Neuronal stem cell (in vitro differentiated cells): Measurements from ENCODE around the gene CER1.

ENCODE experiments used
- DNase-seq: peaks from one replicate; pipeline ENCODE4 v3.0.0-alpha.2; 2013; ENCODE audit warnings: low spot score
- H2AFZ ChIP-seq: one replicate; pipeline ENCODE4 v1.6.1; 2013; ENCODE audit warnings: mild to moderate bottlenecking, low read length, inconsistent platforms
- H2AK5ac ChIP-seq: 2 replicates; pipeline ENCODE4 v1.6.1; 2013; ENCODE audit warnings: low read depth, mild to moderate bottlenecking, inconsistent platforms, low read length, moderate library complexity, mixed read lengths
- H2BK120ac ChIP-seq: 2 replicates; pipeline ENCODE4 v1.6.1; 2013; ENCODE audit warnings: low read depth, mild to moderate bottlenecking, inconsistent platforms, low read length, moderate library complexity, mixed read lengths
- H2BK12ac ChIP-seq: one replicate; pipeline ENCODE4 v1.6.1; 2013; ENCODE audit warnings: low read length, inconsistent platforms
- H2BK15ac ChIP-seq: 2 replicates; pipeline ENCODE4 v1.6.1; 2013; ENCODE audit warnings: mild to moderate bottlenecking, low read length, inconsistent platforms, mixed read lengths
- H2BK5ac ChIP-seq: one replicate; pipeline ENCODE4 v1.6.1; 2013; ENCODE audit warnings: inconsistent platforms, mild to moderate bottlenecking, low read length, moderate library complexity
- H3K14ac ChIP-seq: one replicate; pipeline ENCODE4 v1.6.1; 2013; ENCODE audit warnings: low read length, inconsistent platforms
- H3K18ac ChIP-seq: 2 replicates; pipeline ENCODE4 v1.6.1; 2013; ENCODE audit warnings: low read length, inconsistent platforms
- H3K23ac ChIP-seq: 2 replicates; pipeline ENCODE4 v1.6.1; 2013; ENCODE audit warnings: low read depth, mild to moderate bottlenecking, mixed read lengths, low read length, inconsistent platforms; ENCODE audit not compliant: poor library complexity
- H3K27ac ChIP-seq: replicated peaks from 3 replicates; pipeline ENCODE4 v1.5.1; 2013; ENCODE audit warnings: low read length, inconsistent platforms
- H3K27me3 ChIP-seq, 3 experiments: 2 replicates each; pipeline ENCODE4 v1.6.1; 2013; ENCODE audit warnings: low read length in 3 of 3, mild to moderate bottlenecking in 2 of 3, inconsistent platforms in 1 of 3, low read depth in 1 of 3, mixed read lengths in 1 of 3, moderate library complexity in 1 of 3; ENCODE audit not compliant: control insufficient read depth in 3 of 3, insufficient read depth in 3 of 3
- H3K36me3 ChIP-seq, 2 donors: replicated peaks in 1 of 2; 2 replicates each; pipeline ENCODE4 v1.6.1; 2013; ENCODE audit warnings: low read length in 2 of 2; ENCODE audit not compliant: control insufficient read depth in 2 of 2, insufficient read depth in 2 of 2
- H3K4ac ChIP-seq: 2 replicates; pipeline ENCODE4 v1.6.1; 2013; ENCODE audit warnings: inconsistent platforms, mild to moderate bottlenecking, low read length, moderate library complexity
- H3K4me1 ChIP-seq, 2 donors: 1 replicate in 1 of 2; 2 replicates in 1 of 2; pipeline ENCODE4 v1.6.1; 2013; ENCODE audit warnings: low read length in 2 of 2, low read depth in 1 of 2; ENCODE audit not compliant: control insufficient read depth in 2 of 2, insufficient read depth in 1 of 2
- H3K4me2 ChIP-seq: one replicate; pipeline ENCODE4 v1.6.1; 2013; ENCODE audit warnings: mild to moderate bottlenecking, low read length, inconsistent platforms; ENCODE audit not compliant: insufficient read depth, poor library complexity, severe bottlenecking
- H3K4me3 ChIP-seq, 2 donors: 2 replicates each; pipeline ENCODE4 v1.5.1; 2013; ENCODE audit warnings: low read length in 2 of 2, mild to moderate bottlenecking in 2 of 2, inconsistent platforms in 1 of 2, moderate library complexity in 1 of 2
- H3K79me1 ChIP-seq: one replicate; pipeline ENCODE4 v1.6.1; 2013; ENCODE audit warnings: low read depth, mild to moderate bottlenecking, inconsistent platforms, low read length, moderate library complexity
- H3K9ac ChIP-seq: one replicate; pipeline ENCODE4 v1.6.1; 2013; ENCODE audit warnings: mild to moderate bottlenecking, low read depth, low read length, inconsistent platforms; ENCODE audit not compliant: poor library complexity
- H3K9me3 ChIP-seq, 2 donors: replicated peaks in 1 of 2; 2 replicates each; pipeline versions ENCODE3 to v1.6.1; 2013; ENCODE audit warnings: low read length in 2 of 2, mild to moderate bottlenecking in 2 of 2, inconsistent platforms in 1 of 2, low read depth in 1 of 2, mixed read lengths in 1 of 2, moderate library complexity in 1 of 2; ENCODE audit not compliant: control insufficient read depth in 2 of 2, insufficient read depth in 1 of 2
- H4K8ac ChIP-seq: one replicate; pipeline ENCODE4 v1.6.1; 2013; ENCODE audit warnings: low read depth, mild to moderate bottlenecking, inconsistent platforms, low read length, moderate library complexity
- H4K91ac ChIP-seq: one replicate; pipeline ENCODE4 v1.6.1; 2013; ENCODE audit warnings: low read length, low read depth, mild to moderate bottlenecking, inconsistent platforms; ENCODE audit not compliant: poor library complexity
- WGBS, 2 donors: extraction: QIAGEN DNeasy Blood & Tissue Kit; methylation state at CpG; one replicate each; pipeline ENCODE4 v1.1.7; 2013; ENCODE audit warnings: missing lambda C conversion rate in 2 of 2, mixed read lengths in 1 of 2; ENCODE audit not compliant: insufficient read length in 2 of 2, insufficient replicate concordance in 1 of 2; ENCODE audit errors: extremely low coverage in 2 of 2; 5-methylcytosine and 5-hydroxymethylcytosine counted together

CER1 gene

DNA sequence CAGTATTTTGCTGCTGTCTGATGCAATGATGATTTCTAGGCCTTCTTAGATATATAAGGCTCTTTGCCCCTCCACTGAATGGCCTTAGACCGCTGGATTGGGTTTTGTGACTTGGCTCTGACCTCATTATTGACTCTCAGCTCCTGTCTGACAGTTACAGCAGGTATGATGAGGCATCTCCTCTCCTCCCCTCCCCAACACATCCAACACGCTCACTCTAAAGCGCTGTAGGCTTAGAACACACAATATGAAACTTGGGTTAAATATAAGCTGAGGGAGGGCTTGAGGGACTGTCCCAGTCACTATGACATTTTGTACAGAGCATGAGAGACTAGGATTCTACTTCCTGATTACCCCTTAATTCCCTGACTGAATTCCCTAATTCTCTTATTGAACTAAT is 18.8 kb upstream of the CER1 start:
- Histone ChIP-seq H3K23ac (no peak overlapping the region), H4K91ac (no peak overlapping the region), H4K8ac (no peak overlapping the region), H3K4me2 (no peak overlapping the region), H3K14ac (no peak overlapping the region), H3K18ac (no peak overlapping the region), H3K79me1 (no peaks in the 10 kb centered on the region), H2BK5ac (no peak overlapping the region), H3K4me1 (no peaks in the 10 kb centered on the region), H2AFZ (no peak overlapping the region), H3K27ac (no peak overlapping the region), H3K27me3 (no peaks in the 10 kb centered on the region), H2BK12ac (no peak overlapping the region), H3K9me3 (peaks cover 0 to 6% of the 10 kb centered on the region in 2 donors), H2BK15ac (no peak overlapping the region), H2AK5ac (no peak overlapping the region), H3K4ac (no peak overlapping the region), H3K4me3 (no peak overlapping the region), H2BK120ac (no peak overlapping the region), H3K36me3 (peaks cover 0 to 96% of the 10 kb centered on the region in 2 donors), H3K9ac (no peak overlapping the region)
- no CpG with 5 or more reads among the region's 3 CpGs for WGBS, 2 donors
- no peak for DNase-seq

- H3K14ac ChIP-seq, result no peak overlapping the region
- H4K91ac ChIP-seq, result no peak overlapping the region
- no peak overlapping the region for H3K4me3 ChIP-seq
- no peaks in the 10 kb centered on the region for H3K79me1 ChIP-seq
- no peak for DNase-seq
- H2AK5ac ChIP-seq, result no peak overlapping the region
- H2BK15ac ChIP-seq, result no peak overlapping the region
- no peak overlapping the region for H3K27ac ChIP-seq
- no peak overlapping the region for H4K8ac ChIP-seq
- H3K9me3 ChIP-seq, result no peaks in the 10 kb centered on the region
- H2BK120ac ChIP-seq, result no peak overlapping the region
- no peak overlapping the region for H2BK5ac ChIP-seq
- no peak overlapping the region for H2AFZ ChIP-seq
- no peak overlapping the region for H3K9ac ChIP-seq
- no peak overlapping the region for H3K23ac ChIP-seq
- H3K4ac ChIP-seq, result no peak overlapping the region
- peaks cover 0 to 78% of the 10 kb centered on the region in 2 donors for H3K36me3 ChIP-seq
- H3K4me1 ChIP-seq, result no peaks in the 10 kb centered on the region
- no peaks in the 10 kb centered on the region for H3K27me3 ChIP-seq
- H3K4me2 ChIP-seq, result no peak overlapping the region
- WGBS, 2 donors, result no CpG with 5 or more reads among the region's 5 CpGs
- no peak overlapping the region for H2BK12ac ChIP-seq
- H3K18ac ChIP-seq, result no peak overlapping the region
Measured at GRCh38 chr9:14733133-14733532, 10.6 kb upstream of the CER1 start.

GRCh38 chr9:14731294-14731981 is 8.9 kb upstream of the CER1 start:
- Histone ChIP-seq H3K4ac (no peak overlapping the region), H3K9me3 (no peaks in the 10 kb centered on the region), H4K8ac (no peak overlapping the region), H2BK15ac (no peak overlapping the region), H2AFZ (no peak overlapping the region), H3K27ac (no peak overlapping the region), H3K4me2 (no peak overlapping the region), H3K36me3 (peaks cover 0 to 61% of the 10 kb centered on the region in 2 donors), H3K27me3 (no peaks in the 10 kb centered on the region), H3K18ac (no peak overlapping the region), H3K23ac (no peak overlapping the region), H3K79me1 (no peaks in the 10 kb centered on the region), H2BK12ac (no peak overlapping the region), H3K4me3 (no peak overlapping the region), H2BK120ac (no peak overlapping the region), H2AK5ac (no peak overlapping the region), H4K91ac (no peak overlapping the region), H2BK5ac (no peak overlapping the region), H3K9ac (no peak overlapping the region), H3K4me1 (no peaks in the 10 kb centered on the region), H3K14ac (no peak overlapping the region)
- no CpG with 5 or more reads among the region's 1 CpG for WGBS, 2 donors
- DNase-seq, result no peak

DNA sequence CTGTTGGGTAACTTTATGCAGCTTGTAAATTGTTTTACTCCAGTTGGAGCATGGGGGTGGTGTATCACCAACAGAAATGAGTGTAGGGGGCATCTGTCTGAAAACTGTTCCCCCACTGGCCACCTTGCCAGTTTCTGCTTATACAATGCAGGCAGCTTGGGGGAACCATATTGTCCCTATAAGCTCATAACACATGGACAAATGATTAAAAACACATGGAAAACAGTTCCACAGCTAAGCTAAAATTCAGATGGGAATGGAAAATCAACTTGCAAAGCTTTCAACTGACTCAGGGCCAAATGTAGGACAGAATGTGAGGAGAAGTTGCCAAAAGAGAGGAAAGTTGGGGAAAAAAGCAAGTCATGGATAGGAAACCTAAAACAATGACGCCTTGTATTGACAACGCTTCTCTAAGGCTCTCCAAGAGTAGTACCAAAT is 7.9 kb upstream of the CER1 start:
- no peak overlapping the region for H3K4ac ChIP-seq
- H3K27me3 ChIP-seq, result peaks cover 0 to 5% (median 0%) of the 10 kb centered on the region in 3 experiments
- H3K14ac ChIP-seq, result no peak overlapping the region
- no peak for DNase-seq
- no peaks in the 10 kb centered on the region for H3K79me1 ChIP-seq
- no peak overlapping the region for H3K23ac ChIP-seq
- no peak overlapping the region for H3K9ac ChIP-seq
- no peak overlapping the region for H2AK5ac ChIP-seq
- H3K18ac ChIP-seq, result no peak overlapping the region
- H4K91ac ChIP-seq, result no peak overlapping the region
- H2BK120ac ChIP-seq, result no peak overlapping the region
- H3K27ac ChIP-seq, result no peak overlapping the region
- WGBS, 2 donors, result no CpG with 5 or more reads among the region's 2 CpGs
- H3K36me3 ChIP-seq, result peaks cover 0 to 51% of the 10 kb centered on the region in 2 donors
- no peak overlapping the region for H2BK5ac ChIP-seq
- H3K9me3 ChIP-seq, result no peaks in the 10 kb centered on the region
- no peak overlapping the region for H2AFZ ChIP-seq
- H4K8ac ChIP-seq, result no peak overlapping the region
- H3K4me2 ChIP-seq, result no peak overlapping the region
- no peak overlapping the region for H2BK15ac ChIP-seq
- no peak overlapping the region for H2BK12ac ChIP-seq
- no peaks in the 10 kb centered on the region for H3K4me1 ChIP-seq
- no peak overlapping the region for H3K4me3 ChIP-seq
